Measurements from ENCODE around the gene CIAO3. TPM values are rescaled to one million over a fixed set of nuclear protein-coding genes. Genes with fewer than 3 reads are reported as not detected.
A peak's percentile ranks its signal among the peaks of the same experiment; 100 is the strongest.

Gene CIAO3
- total RNA-seq, 1 experiment from 2014 or later: 51.9 TPM

- H3K9me3 Mint-ChIP-seq (ENCODE audit: low read depth, unreplicated experiment): no peaks in the 10 kb centered on the region
- no peak overlapping the region for H3K27ac Mint-ChIP-seq (ENCODE audit: unreplicated experiment)
Measured at GRCh38 chr16:726188-726437, 14.7 kb downstream of the CIAO3 start.

DNA sequence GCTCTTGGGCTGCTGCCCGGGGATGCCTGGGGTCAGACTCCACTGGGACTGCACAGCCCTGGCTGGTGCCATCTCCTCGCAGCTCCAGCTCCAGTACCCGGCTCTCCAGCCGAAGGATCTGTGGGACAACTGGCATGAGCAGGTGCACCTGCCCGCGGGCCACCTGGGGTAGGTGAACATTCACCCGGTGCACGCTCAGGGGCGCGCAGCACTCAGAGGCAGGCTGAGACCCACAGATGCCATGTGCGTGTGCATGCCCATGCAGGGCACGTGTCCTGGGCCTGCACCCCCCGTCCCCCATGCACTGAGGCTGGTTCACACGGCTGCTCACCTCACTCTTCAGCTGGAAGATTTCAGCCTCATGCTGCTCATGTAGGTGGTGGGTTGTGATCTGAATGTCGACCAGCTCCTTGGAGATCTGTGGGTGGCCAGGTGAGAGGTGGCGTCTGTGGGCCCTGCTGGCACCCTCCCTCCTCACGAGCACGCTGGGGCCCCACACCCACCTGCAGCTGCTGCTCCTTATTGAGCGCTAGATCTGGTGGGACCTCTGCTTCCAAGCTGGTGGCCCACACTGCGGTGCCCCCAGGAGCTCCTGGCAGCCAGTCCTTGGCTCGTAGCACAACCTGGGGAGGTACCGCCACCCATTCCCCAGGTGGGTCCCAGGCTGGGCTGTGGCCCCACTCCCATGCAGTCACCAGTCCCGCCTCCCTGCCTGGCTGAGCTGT lies 15.2 kb downstream of the CIAO3 start:
- Mint-ChIP-seq H3K36me3 (ENCODE audit: insufficient read depth, unreplicated experiment) (peaks cover 70% of the 10 kb centered on the region), H3K27me3 (ENCODE audit: unreplicated experiment) (no peaks in the 10 kb centered on the region), H3K9me3 (ENCODE audit: low read depth, unreplicated experiment) (no peaks in the 10 kb centered on the region), H3K4me3 (ENCODE audit: low read depth, unreplicated experiment) (peak overlapping the region; percentile 74), H3K4me1 (ENCODE audit: low read depth, unreplicated experiment) (no peaks in the 10 kb centered on the region), H3K27ac (ENCODE audit: unreplicated experiment) (no peak overlapping the region)
- DNase-seq: no peak
- TF ChIP-seq, protein P1, sequence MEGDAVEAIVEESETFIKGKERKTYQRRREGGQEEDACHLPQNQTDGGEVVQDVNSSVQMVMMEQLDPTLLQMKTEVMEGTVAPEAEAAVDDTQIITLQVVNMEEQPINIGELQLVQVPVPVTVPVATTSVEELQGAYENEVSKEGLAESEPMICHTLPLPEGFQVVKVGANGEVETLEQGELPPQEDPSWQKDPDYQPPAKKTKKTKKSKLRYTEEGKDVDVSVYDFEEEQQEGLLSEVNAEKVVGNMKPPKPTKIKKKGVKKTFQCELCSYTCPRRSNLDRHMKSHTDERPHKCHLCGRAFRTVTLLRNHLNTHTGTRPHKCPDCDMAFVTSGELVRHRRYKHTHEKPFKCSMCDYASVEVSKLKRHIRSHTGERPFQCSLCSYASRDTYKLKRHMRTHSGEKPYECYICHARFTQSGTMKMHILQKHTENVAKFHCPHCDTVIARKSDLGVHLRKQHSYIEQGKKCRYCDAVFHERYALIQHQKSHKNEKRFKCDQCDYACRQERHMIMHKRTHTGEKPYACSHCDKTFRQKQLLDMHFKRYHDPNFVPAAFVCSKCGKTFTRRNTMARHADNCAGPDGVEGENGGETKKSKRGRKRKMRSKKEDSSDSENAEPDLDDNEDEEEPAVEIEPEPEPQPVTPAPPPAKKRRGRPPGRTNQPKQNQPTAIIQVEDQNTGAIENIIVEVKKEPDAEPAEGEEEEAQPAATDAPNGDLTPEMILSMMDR (IDR thresholded peaks at IDR 0.05; ENCODE audit: unreplicated experiment): no peak
- BruUV-seq (replicated peaks): no TSS peak
- intact Hi-C loops (cut with micrococcal nuclease; ENCODE audit: unreplicated experiment): no loop called here
- CTCF ChIA-PET: interaction anchor here (1.1 to 1.8 kb wide), 2 partner anchors 9 to 16 kb away, joined by 3 to 10 read pairs; no protein-coding TSS in a partner anchor

More at GRCh38 chr16:726188-726437, 14.7 kb downstream of the CIAO3 start:
- Mint-ChIP-seq H3K4me1 (ENCODE audit: low read depth, unreplicated experiment) (no peaks in the 10 kb centered on the region), H3K36me3 (ENCODE audit: insufficient read depth, unreplicated experiment) (peaks cover 69% of the 10 kb centered on the region), H3K27me3 (ENCODE audit: unreplicated experiment) (no peaks in the 10 kb centered on the region), H3K4me3 (ENCODE audit: low read depth, unreplicated experiment) (peak overlapping the region; percentile 74)
- CTCF ChIA-PET: interaction anchor here (1.8 kb wide), 1 partner anchor 10 kb away, joined by 10 read pairs; no protein-coding TSS in a partner anchor
- intact Hi-C loops (cut with micrococcal nuclease; ENCODE audit: unreplicated experiment): no loop called here
- TF ChIP-seq, protein P1 (IDR thresholded peaks at IDR 0.05; ENCODE audit: unreplicated experiment): no peak
- no TSS peak for BruUV-seq (replicated peaks)
- DNase-seq: no peak

DNA sequence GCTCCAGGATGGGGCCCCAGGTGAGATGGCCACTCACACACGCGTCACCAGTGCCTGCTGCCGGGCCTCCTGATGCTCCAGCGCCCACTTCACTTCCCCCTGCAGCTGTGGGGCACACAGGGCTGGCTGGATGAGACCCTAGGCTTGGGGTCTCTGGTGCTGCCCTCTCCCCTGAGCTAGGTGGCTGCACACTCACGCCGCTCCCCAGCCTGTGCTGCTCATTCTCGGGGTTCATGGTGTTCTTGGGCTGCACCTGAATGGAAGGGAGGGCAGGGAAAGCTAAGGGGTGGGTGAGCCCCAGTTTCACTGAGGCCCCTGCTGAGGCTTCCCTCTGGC lies 15.8 kb downstream of the CIAO3 start:
- DNase-seq: no peak
- H3K27me3 Mint-ChIP-seq (ENCODE audit: unreplicated experiment): no peaks in the 10 kb centered on the region
- peaks cover 74% of the 10 kb centered on the region for H3K36me3 Mint-ChIP-seq (ENCODE audit: insufficient read depth, unreplicated experiment)
- intact Hi-C loops (cut with micrococcal nuclease; ENCODE audit: unreplicated experiment): no loop called here
- no peaks in the 10 kb centered on the region for H3K9me3 Mint-ChIP-seq (ENCODE audit: low read depth, unreplicated experiment)
- TF ChIP-seq, protein P1 (IDR thresholded peaks at IDR 0.05; ENCODE audit: unreplicated experiment): no peak
- CTCF ChIA-PET: interaction anchor here (1.1 to 1.8 kb wide), 2 partner anchors 9 to 16 kb away, joined by 3 to 10 read pairs; no protein-coding TSS in a partner anchor
- H3K27ac Mint-ChIP-seq (ENCODE audit: unreplicated experiment): no peak overlapping the region
- H3K4me3 Mint-ChIP-seq (ENCODE audit: low read depth, unreplicated experiment): no peak overlapping the region
- BruUV-seq (replicated peaks): no TSS peak
- peaks cover 3% of the 10 kb centered on the region for H3K4me1 Mint-ChIP-seq (ENCODE audit: low read depth, unreplicated experiment)

DNA sequence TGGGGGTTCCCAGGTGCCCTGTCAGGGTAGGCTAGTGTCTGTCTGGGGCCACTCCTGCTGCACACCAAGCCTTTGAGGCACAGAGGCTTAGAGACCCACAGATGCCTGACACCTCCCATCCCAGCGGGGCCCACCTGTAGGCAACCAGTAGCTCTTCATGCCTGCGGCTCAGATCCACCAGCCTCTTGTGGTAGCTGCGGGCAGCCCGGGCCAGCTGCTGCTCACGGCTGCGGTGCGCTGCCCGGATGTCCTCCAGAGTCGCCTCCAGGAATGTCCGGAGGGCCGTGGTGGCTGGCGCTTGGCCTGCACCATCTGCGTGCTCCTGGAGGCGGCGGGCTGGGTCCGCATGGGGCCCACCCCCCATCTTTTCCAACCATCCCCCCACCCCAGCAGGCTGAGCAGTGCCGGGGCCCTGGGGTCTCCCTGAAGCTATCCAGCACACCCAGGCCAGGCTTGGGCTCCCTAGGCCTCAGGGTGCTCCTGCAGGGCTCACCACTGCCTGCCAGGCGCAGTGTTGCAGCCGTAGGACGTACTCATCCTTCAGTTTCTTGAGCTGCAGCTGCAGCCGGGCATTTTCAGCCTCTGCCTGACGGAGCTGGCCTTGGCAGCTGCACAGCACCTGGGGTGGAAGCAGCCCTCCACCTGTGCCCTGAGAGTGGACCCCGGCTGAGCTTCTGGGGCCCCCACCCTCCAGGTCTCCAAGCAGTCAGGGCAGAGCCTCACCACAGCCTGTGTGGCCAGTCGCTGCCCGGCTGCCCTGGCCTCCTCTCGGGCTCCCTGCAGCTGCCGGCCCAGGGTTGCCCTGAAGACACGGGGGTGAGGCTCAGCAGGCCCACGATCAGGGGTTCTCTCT lies 16.4 kb downstream of the CIAO3 start:
- no peaks in the 10 kb centered on the region for H3K9me3 Mint-ChIP-seq (ENCODE audit: low read depth, unreplicated experiment)
- intact Hi-C loops (cut with micrococcal nuclease; ENCODE audit: unreplicated experiment): no loop called here
- no peak overlapping the region for H3K4me3 Mint-ChIP-seq (ENCODE audit: low read depth, unreplicated experiment)
- TF ChIP-seq, protein P1 (IDR thresholded peaks at IDR 0.05; ENCODE audit: unreplicated experiment): no peak
- BruUV-seq (replicated peaks): no TSS peak
- H3K27ac Mint-ChIP-seq (ENCODE audit: unreplicated experiment): no peak overlapping the region
- CTCF ChIA-PET: interaction anchor here (1.1 kb wide), 1 partner anchor 17 kb away, joined by 3 read pairs; no protein-coding TSS in a partner anchor
- peaks cover 74% of the 10 kb centered on the region for H3K36me3 Mint-ChIP-seq (ENCODE audit: insufficient read depth, unreplicated experiment)
- DNase-seq: no peak
- H3K27me3 Mint-ChIP-seq (ENCODE audit: unreplicated experiment): no peaks in the 10 kb centered on the region
- peaks cover 9% of the 10 kb centered on the region for H3K4me1 Mint-ChIP-seq (ENCODE audit: low read depth, unreplicated experiment)

Data from Calu3 (cell line).